CD4-positive, alpha-beta T cell treated with Interferon alpha-2 for 1 hour (primary cell): ENCODE results near the gene SHROOM3.
"Not testable (repeated sequence)": the region's sequence is repeated elsewhere in the genome, so short reads cannot be mapped to it uniquely, and the experiment has no call there.

Source experiments
- DNase-seq, 2 donors: peaks; one replicate each; pipeline ENCODE4 v3.0.0-alpha.2; 2020 to 2022

SHROOM3 gene

DNA sequence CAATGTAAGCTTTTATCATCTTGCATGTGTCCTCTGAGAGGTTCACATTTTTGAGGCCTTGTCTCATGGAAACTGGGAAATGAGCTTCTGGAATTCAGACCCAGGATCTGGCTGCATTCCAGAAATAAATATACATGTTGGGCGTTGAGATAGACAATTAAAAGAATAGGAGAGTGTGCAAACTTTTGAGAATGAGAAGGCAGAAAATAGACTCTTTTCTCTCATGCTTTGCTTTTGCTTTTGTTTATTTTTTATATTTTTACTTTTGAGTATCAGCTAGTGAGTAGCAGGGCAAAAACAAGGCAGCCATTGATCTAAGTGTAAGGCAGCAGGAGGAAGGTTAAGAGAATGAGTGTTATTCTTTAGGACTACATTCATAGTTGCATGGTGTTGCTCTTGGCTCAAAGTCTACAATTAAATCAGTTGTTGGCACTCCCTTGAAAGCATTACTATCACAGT, 12.4 kb downstream of the SHROOM3 start:
- DNase-seq: no peak

GRCh38 chr4:76448211-76448610, 13.2 kb downstream of the SHROOM3 start:
- DNase-seq: no peak

DNA sequence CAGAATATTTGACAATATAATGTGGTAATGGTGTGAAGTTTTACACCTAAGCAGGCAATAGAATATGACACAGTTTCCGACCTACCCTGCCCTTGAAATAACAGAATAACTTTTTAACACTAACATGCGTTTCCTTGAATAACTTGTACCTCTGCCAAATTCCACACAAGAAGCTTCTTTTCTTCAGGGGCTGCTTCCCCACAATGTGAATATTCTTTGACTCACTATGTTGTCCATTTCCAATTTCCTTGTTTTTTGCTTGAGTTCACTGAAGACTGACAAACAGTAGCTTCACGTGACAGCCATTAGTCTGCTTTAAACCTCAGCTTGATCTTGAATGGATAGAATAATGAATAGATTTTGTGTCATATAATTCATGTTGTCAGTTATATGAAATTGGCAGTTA, 14.3 kb downstream of the SHROOM3 start:
- DNase-seq: no peak

GRCh38 chr4:76449833-76450232, 14.8 kb downstream of the SHROOM3 start:
- no peak for DNase-seq

- no peak for DNase-seq
These were observed 18.2 kb downstream of the SHROOM3 start for GRCh38 chr4:76453232-76453631.

GRCh38 chr4:76454073-76454472, 19.0 kb downstream of the SHROOM3 start:
- DNase-seq: not testable (repeated sequence)

- DNase-seq: no peak
These were observed 22.9 kb downstream of the SHROOM3 start for GRCh38 chr4:76457885-76458284.

GRCh38 chr4:76458297-76458696, 23.3 kb downstream of the SHROOM3 start:
- DNase-seq: no peak

- no peak for DNase-seq
These were observed 23.8 kb downstream of the SHROOM3 start for GRCh38 chr4:76458825-76459224.

- no peak for DNase-seq
These were observed 24.3 kb downstream of the SHROOM3 start for GRCh38 chr4:76459291-76459723.

GRCh38 chr4:76463568-76463967, 28.5 kb downstream of the SHROOM3 start:
- no peak for DNase-seq

DNA sequence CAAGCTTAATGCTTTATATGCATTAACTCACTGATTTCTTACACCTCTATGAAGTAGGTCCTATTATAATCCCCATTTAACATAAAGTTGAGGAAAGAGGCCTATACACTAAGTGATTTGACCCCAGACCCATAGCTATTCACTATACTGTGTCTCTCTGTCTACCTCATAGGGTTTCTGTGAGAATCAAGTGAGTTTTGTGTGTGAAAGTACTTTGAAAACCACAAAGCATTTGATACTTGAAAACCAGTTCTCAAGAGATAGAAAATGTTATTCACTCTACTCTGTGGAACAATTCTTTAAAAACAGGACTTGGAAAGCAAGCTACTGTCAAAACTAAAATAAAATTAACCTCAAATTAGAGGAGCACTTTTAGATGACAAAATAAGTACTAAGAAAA, 35.0 kb downstream of the SHROOM3 start:
- DNase-seq: no peak

DNA sequence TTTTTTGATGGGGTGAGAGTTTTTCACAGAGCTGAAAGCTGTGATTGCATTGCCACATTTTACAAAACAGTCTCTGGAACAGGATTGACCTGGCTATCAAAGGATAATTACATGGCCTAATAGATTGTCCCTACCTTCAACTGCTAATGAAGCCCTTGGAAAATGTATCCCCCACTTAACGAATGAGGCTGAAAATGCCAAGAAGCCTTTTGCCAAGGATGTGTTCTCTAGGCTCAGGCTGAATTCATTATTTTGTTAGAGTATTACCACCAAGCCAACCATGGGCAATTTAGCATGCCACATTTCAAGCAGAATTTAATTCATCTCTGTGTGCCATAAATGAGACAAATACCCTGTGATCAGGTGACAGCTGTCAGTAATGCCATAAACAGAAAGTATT, 35.5 kb downstream of the SHROOM3 start:
- DNase-seq: no peak

DNA sequence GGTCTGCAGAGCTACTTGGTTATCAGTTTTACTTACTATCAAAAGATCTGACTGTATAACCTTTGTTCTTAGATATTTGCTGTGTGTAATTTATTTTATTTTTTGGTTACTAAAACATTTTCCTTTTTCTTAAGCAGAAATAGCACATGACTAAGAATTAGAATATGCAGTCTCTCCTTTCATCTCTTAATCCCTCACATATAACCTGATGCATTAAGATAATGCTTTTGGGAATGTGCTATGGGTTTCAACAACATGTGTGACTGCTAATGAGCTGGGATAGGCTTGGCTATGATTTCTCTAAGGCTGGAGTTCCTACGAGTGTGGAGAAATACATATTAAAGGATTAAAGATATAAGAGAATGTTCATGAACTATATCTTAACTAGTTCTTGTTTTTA, 41.5 kb downstream of the SHROOM3 start:
- no peak for DNase-seq

- no peak for DNase-seq
These were observed 49.6 kb downstream of the SHROOM3 start for GRCh38 chr4:76484654-76485053.

- no peak for DNase-seq
These were observed 50.4 kb downstream of the SHROOM3 start for GRCh38 chr4:76485450-76485849.

GRCh38 chr4:76486588-76487276, 51.7 kb downstream of the SHROOM3 start:
- DNase-seq: no peak

DNA sequence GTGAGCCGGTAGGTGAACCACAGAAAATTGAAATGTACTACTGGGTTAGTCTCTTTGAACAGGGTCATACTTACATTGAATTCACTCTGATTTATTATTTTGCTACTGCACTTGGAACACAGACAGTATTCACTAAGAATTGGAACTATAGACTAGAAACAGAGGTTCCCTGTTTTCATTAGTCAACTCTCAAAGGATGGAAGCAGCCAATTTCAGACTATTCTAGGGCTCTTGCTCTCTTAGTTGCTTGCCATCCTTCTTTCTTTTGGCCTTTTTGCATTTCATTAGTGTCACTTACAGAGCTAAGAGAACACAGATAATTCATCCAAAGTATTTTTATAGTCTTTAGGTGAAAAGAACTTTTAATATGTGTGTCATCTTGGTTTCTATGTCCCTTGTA, 52.6 kb downstream of the SHROOM3 start:
- no peak for DNase-seq

- DNase-seq: no peak
These were observed 53.4 kb downstream of the SHROOM3 start for GRCh38 chr4:76488455-76488854.

- no peak for DNase-seq
These were observed 54.1 kb downstream of the SHROOM3 start for GRCh38 chr4:76488888-76489685.

DNA sequence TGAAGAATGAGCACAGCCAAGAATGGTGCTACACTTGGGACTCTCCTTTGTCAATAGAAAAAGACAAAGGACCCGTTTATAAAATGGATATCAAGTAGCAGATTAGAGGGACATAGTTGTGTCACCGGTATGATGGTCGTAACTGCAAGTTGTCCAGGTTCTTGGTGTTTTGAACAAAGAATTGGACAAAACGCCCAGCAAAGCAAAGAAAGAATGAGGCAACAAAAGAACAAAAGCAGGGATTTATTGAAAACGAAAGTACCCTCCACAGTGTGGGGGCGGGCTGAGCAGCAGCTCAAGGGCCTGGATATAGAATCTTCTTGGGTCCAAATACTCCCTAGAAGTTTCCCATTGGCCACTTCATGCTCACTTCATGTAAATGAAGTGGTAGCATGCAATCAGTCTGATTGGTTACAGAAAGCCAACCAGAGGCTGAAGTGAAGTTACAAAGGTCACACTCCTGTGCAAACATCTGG, 54.7 kb downstream of the SHROOM3 start:
- no peak for DNase-seq

- no peak for DNase-seq
These were observed 57.0 kb downstream of the SHROOM3 start for GRCh38 chr4:76492055-76492454.

DNA sequence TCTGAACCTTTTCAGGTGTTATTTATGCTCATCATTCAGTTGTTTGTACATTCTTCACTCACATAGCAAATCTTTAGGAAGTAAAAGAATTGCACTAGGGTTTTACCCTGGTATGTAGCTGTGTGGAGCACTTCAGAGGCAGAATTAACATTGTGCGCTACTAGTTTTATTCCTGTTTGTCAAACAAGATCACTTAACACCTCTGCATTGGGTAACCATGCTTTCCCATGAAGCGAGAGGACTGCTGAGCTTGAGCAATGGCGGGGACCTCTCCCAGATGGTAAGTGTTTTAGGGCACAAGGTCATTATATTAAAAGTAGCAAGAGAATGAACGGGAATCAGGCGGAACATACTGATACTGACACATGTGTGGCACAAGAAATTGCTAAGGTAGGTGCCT, 59.2 kb downstream of the SHROOM3 start:
- no peak for DNase-seq
